HepG2 (cell line): ENCODE measurements around the gene OGFR. TPM values are rescaled to one million over a fixed set of nuclear protein-coding genes. Genes with fewer than 3 reads are reported as not detected.
A peak's percentile ranks its signal among the peaks of the same experiment; 100 is the strongest.

Experiments used
- ATAD3A ChIP-seq: sonication (generic); formaldehyde crosslinking; IDR thresholded peaks from 2 replicates; pipeline ENCODE4 v1.4.0; 2020; ENCODE audit warnings: missing genetic modification reagents
- CENPT ChIP-seq: sonication (generic); formaldehyde crosslinking; IDR thresholded peaks from 2 replicates; pipeline ENCODE4 v1.8.0; 2022; ENCODE audit warnings: low read depth, mild to moderate bottlenecking, moderate library complexity, missing genetic modification reagents
- CHD2 ChIP-seq: IDR thresholded peaks from 2 replicates; pipeline ENCODE4 v1.6.1; 2011; ENCODE audit warnings: low read depth, low read length, improper control_type of control experiment
- DMTF1 ChIP-seq: sonication (generic); formaldehyde crosslinking; IDR thresholded peaks from 2 replicates; pipeline ENCODE4 v1.4.0; 2020; ENCODE audit warnings: mild to moderate bottlenecking, missing genetic modification reagents
- FIP1L1 ChIP-seq: fragments of 200-400 bp; formaldehyde crosslinking; IDR thresholded peaks from 2 replicates; pipeline ENCODE4 v1.6.1; 2018; ENCODE audit warnings: low read depth, mild to moderate bottlenecking, low read length, moderate library complexity, borderline replicate concordance; ENCODE audit not compliant: insufficient read depth
- FOSL1 ChIP-seq: sonication (generic); formaldehyde crosslinking; IDR thresholded peaks from 2 replicates; pipeline ENCODE4 v1.9.0; 2021; ENCODE audit warnings: missing genetic modification reagents, borderline replicate concordance
- GABPB1 ChIP-seq: IDR thresholded peaks from 2 replicates; pipeline ENCODE4 v1.6.1; 2016; ENCODE audit warnings: mild to moderate bottlenecking, missing genetic modification reagents, moderate library complexity, missing compliant biosample characterization
- HNRNPL ChIP-seq: fragments of 200-400 bp; formaldehyde crosslinking; IDR thresholded peaks from 2 replicates; pipeline ENCODE4 v1.6.1; 2017; ENCODE audit warnings: mild to moderate bottlenecking, low read depth, low read length
- MATR3 ChIP-seq: sonication (generic); formaldehyde crosslinking; IDR thresholded peaks from 2 replicates; pipeline ENCODE4 v1.4.0; 2020; ENCODE audit warnings: missing genetic modification reagents
- MEIS2 ChIP-seq: sonication (generic); formaldehyde crosslinking; IDR thresholded peaks from 2 replicates; pipeline ENCODE4 v1.9.0; 2021; ENCODE audit warnings: mild to moderate bottlenecking, missing genetic modification reagents
- PHF8 ChIP-seq: sonication (generic); formaldehyde crosslinking; IDR thresholded peaks from 2 replicates; pipeline ENCODE4 v1.5.0; 2020; ENCODE audit warnings: missing genetic modification reagents
- RBM22 ChIP-seq: fragments of 200-400 bp; formaldehyde crosslinking; optimal IDR thresholded peaks from 2 replicates; pipeline ENCODE3; 2017; ENCODE audit warnings: mild to moderate bottlenecking, low read length, moderate library complexity
- RORA ChIP-seq: sonication (generic); formaldehyde crosslinking; IDR thresholded peaks from 2 replicates; pipeline ENCODE4 v1.5.0; 2020; ENCODE audit warnings: mild to moderate bottlenecking, missing genetic modification reagents, moderate library complexity
- STAG1 ChIP-seq: sonication (generic); formaldehyde crosslinking; IDR thresholded peaks from 2 replicates; pipeline ENCODE4 v1.4.0; 2020; ENCODE audit warnings: missing genetic modification reagents
- TBX2 ChIP-seq: sonication (generic); formaldehyde crosslinking; IDR thresholded peaks from 2 replicates; pipeline ENCODE4 v1.5.0; 2020; ENCODE audit warnings: missing genetic modification reagents, mild to moderate bottlenecking, borderline replicate concordance
- TFAP4 ChIP-seq: sonication (generic); IDR thresholded peaks from 2 replicates; pipeline ENCODE4 v1.6.1; 2016; ENCODE audit warnings: low read depth, borderline replicate concordance
- ZFAT ChIP-seq: sonication (generic); formaldehyde crosslinking; conservative IDR thresholded peaks from 2 replicates; pipeline ENCODE4 v1.8.1; 2023; ENCODE audit warnings: missing genetic modification reagents, inconsistent platforms
- ZKSCAN1 ChIP-seq: fragments of 150-350 bp; IDR thresholded peaks from 2 replicates; pipeline ENCODE4 v1.6.1; 2014; ENCODE audit warnings: low read length
- ZNF317 ChIP-seq: sonication (generic); formaldehyde crosslinking; IDR thresholded peaks from 2 replicates; pipeline ENCODE4 v1.5.0; 2020; ENCODE audit warnings: mild to moderate bottlenecking, missing genetic modification reagents
- ZNF354B ChIP-seq: sonication (generic); formaldehyde crosslinking; IDR thresholded peaks from 2 replicates; pipeline ENCODE4 v1.8.0; 2022; ENCODE audit warnings: mild to moderate bottlenecking, missing genetic modification reagents
- ZNF451 ChIP-seq: sonication (generic); formaldehyde crosslinking; IDR thresholded peaks from 2 replicates; pipeline ENCODE4 v1.5.0; 2020; ENCODE audit warnings: mild to moderate bottlenecking, missing genetic modification reagents
- ZNF552 ChIP-seq: sonication (generic); formaldehyde crosslinking; IDR thresholded peaks from 2 replicates; pipeline ENCODE4 v1.9.0; 2022; ENCODE audit warnings: missing genetic modification reagents, mild to moderate bottlenecking, borderline replicate concordance
- ZNF562 ChIP-seq: sonication (generic); formaldehyde crosslinking; IDR thresholded peaks from 2 replicates; pipeline ENCODE4 v1.8.0; 2022; ENCODE audit warnings: missing genetic modification reagents, borderline replicate concordance
- ZNF563 ChIP-seq: sonication (generic); formaldehyde crosslinking; IDR thresholded peaks from 2 replicates; pipeline ENCODE4 v1.8.0; 2022; ENCODE audit warnings: mild to moderate bottlenecking, moderate library complexity, missing genetic modification reagents
- ZNF703 ChIP-seq: sonication (generic); formaldehyde crosslinking; IDR thresholded peaks from 2 replicates; pipeline ENCODE4 v1.5.1; 2020; ENCODE audit warnings: missing genetic modification reagents, mild to moderate bottlenecking, moderate library complexity, borderline replicate concordance
- ZNF75D ChIP-seq: sonication (generic); formaldehyde crosslinking; IDR thresholded peaks from 2 replicates; pipeline ENCODE4 v1.8.1; 2023; ENCODE audit warnings: missing genetic modification reagents, mild to moderate bottlenecking, borderline replicate concordance
- ZNF792 ChIP-seq: IDR thresholded peaks from 2 replicates; pipeline ENCODE4 v1.6.1; 2016
- ZNF878 ChIP-seq: sonication (generic); formaldehyde crosslinking; IDR thresholded peaks from 2 replicates; pipeline ENCODE4 v1.8.1; 2023; ENCODE audit warnings: mild to moderate bottlenecking, missing genetic modification reagents, moderate library complexity
- polyA plus RNA-seq, 8 experiments: library from polyadenylated mRNA; depleted of rRNA in 3 of 8; stranded (reverse) in 7 of 8; unstranded in 1 of 8; fragments of >200 nt; fragmentation: Illumina TruSeq in 4 of 8; extraction: Trizol in 4 of 8; gene quantifications; 2 replicates each; pipeline versions ENCODE4 v1.2.1 to v1.2.3, GENCODE V29; 2011 to 2016; ENCODE audit warnings: low read depth in 4 of 8, missing spikeins in 1 of 8, mixed read lengths in 1 of 8; ENCODE audit not compliant: insufficient read depth in 1 of 8
- total RNA-seq, 5 experiments: library from RNA; depleted of rRNA; stranded (reverse); fragments of >200 nt; fragmentation: Illumina TruSeq; extraction: Trizol; gene quantifications; 2 replicates each; pipeline ENCODE4 v1.2.3, GENCODE V29; 2016; ENCODE audit warnings: low read depth in 1 of 5

The OGFR gene
- total and polyA plus RNA-seq, 2 of the 13 experiments (the other 11 are each of a cell fraction or from before 2014, with no cell fraction given), result 47.7 to 81.8 TPM

GRCh38 chr20:62778601-62779416 lies 25.8 kb upstream of the OGFR start (continued):
- no peak; the same call in 1 of the 2 replicates for TF ChIP-seq MEIS2
- 0 out of 2 replicates have a peak, but pooled peaks have one; percentile 33 for TF ChIP-seq TFAP4
- no peak for TF ChIP-seq FOSL1 (CRISPR knock-in tag)
- TF ChIP-seq DMTF1 (CRISPR knock-in tag), result no peak
- no peak for TF ChIP-seq ZNF317 (CRISPR knock-in tag)
- TF ChIP-seq ZNF354B (CRISPR knock-in tag), result no peak
- no peak for TF ChIP-seq RBM22
- peak; percentile 11; the same call in 1 of the 2 replicates for TF ChIP-seq TBX2 (CRISPR knock-in tag)
- no peak for TF ChIP-seq ZNF703 (CRISPR knock-in tag)
- no peak for TF ChIP-seq MATR3 (CRISPR knock-in tag)
- peak; percentile 31 for TF ChIP-seq STAG1 (CRISPR knock-in tag)
- TF ChIP-seq ATAD3A (CRISPR knock-in tag), result 0 out of 2 replicates have a peak, but pooled peaks have one; percentile 25
- TF ChIP-seq ZNF878 (CRISPR knock-in tag), result no peak
- no peak for TF ChIP-seq CHD2
- 0 out of 2 replicates have a peak, but pooled peaks have one; percentile 21 for TF ChIP-seq ZNF552 (CRISPR knock-in tag)
- TF ChIP-seq ZNF562, result no peak
- 0 out of 2 replicates have a peak, but pooled peaks have one; percentile 21 for TF ChIP-seq ZKSCAN1
- TF ChIP-seq HNRNPL, result peak; percentile 56
- TF ChIP-seq PHF8 (CRISPR knock-in tag), result peak; percentile 14; the same call in 1 of the 2 replicates
- TF ChIP-seq ZNF451, result 0 out of 2 replicates have a peak, but pooled peaks have one; percentile 54
- TF ChIP-seq GABPB1 (CRISPR knock-in tag), result peak; percentile 56
- 0 out of 2 replicates have a peak, but pooled peaks have one; percentile 39 for TF ChIP-seq ZNF563 (CRISPR knock-in tag)
- TF ChIP-seq CENPT (CRISPR knock-in tag), result 0 out of 2 replicates have a peak, but pooled peaks have one; percentile 51
- no peak for TF ChIP-seq FIP1L1
- no peak for TF ChIP-seq ZFAT (CRISPR knock-in tag)
- TF ChIP-seq ZNF792 (CRISPR knock-in tag), result peak; percentile 55; the same call in 1 of the 2 replicates
- TF ChIP-seq ZNF75D (CRISPR knock-in tag), result no peak
- TF ChIP-seq RORA (CRISPR knock-in tag), result no peak
